Neural cell (in vitro differentiated cells): ENCODE results near the gene PINLYP. TPM values are rescaled to one million over a fixed set of nuclear protein-coding genes. Genes with fewer than 3 reads are reported as not detected.

Source experiments
- H2AFZ ChIP-seq: fragments of 200-600, 300-800 bp; sonication (generic), shearing (Covaris generic); 2 replicates; pipeline ENCODE4 v1.6.0; 2014; ENCODE audit warnings: low read depth, mild to moderate bottlenecking, antibody characterized with exemption, low read length, moderate library complexity
- H3F3A ChIP-seq: fragments of 200-600 bp; shearing (Covaris generic); 2 replicates; pipeline ENCODE4 v1.6.1; 2016; ENCODE audit warnings: mild to moderate bottlenecking, moderate library complexity, mixed read lengths, antibody characterized with exemption, low read length; ENCODE audit not compliant: insufficient read depth, poor library complexity, severe bottlenecking
- H3K27ac ChIP-seq: fragments of 200-600, 300-800 bp; sonication (generic), shearing (Covaris generic); 2 replicates; pipeline ENCODE4 v1.5.1; 2014; ENCODE audit warnings: mild to moderate bottlenecking, low read length, moderate library complexity
- H3K27me3 ChIP-seq: fragments of 300-800, 200-600 bp; sonication (generic), shearing (Covaris generic); 2 replicates; pipeline ENCODE4 v1.6.0; 2014; ENCODE audit warnings: mild to moderate bottlenecking, low read depth, low read length, moderate library complexity; ENCODE audit not compliant: insufficient read depth
- H3K36me3 ChIP-seq: fragments of 300-800, 200-600 bp; sonication (generic), shearing (Covaris generic); 2 replicates; pipeline ENCODE4 v1.5.1; 2014; ENCODE audit warnings: mild to moderate bottlenecking, antibody characterized with exemption, low read length, moderate library complexity; ENCODE audit not compliant: insufficient read depth
- H3K4me2 ChIP-seq: fragments of 300-800, 200-600 bp; sonication (generic), shearing (Covaris generic); 2 replicates; pipeline ENCODE4 v1.6.0; 2014; ENCODE audit warnings: mild to moderate bottlenecking, low read length
- H3K4me3 ChIP-seq: fragments of 300-800, 200-600 bp; sonication (generic), shearing (Covaris generic); 2 replicates; pipeline ENCODE4 v1.5.1; 2014; ENCODE audit warnings: mild to moderate bottlenecking, low read length, moderate library complexity
- H3K79me2 ChIP-seq: fragments of 200-600 bp; shearing (Covaris generic); replicated peaks from 2 replicates; pipeline ENCODE4 v1.6.0; 2014; ENCODE audit warnings: mild to moderate bottlenecking, low read length, moderate library complexity; ENCODE audit not compliant: insufficient read depth
- H3K9ac ChIP-seq: fragments of 300-800, 200-600 bp; sonication (generic), shearing (Covaris generic); 2 replicates; pipeline ENCODE4 v1.6.1; 2016; ENCODE audit warnings: mild to moderate bottlenecking, low read length, mixed read lengths
- H3K9me2 ChIP-seq: fragments of 200-600 bp; shearing (Covaris generic); 2 replicates; pipeline ENCODE4 v1.6.1; 2016; ENCODE audit warnings: mild to moderate bottlenecking, low read length, mixed read lengths; ENCODE audit not compliant: insufficient read depth
- H3K9me3 ChIP-seq: fragments of 200-600, 300-800 bp; sonication (generic), shearing (Covaris generic); 2 replicates; pipeline ENCODE4 v1.6.1; 2016; ENCODE audit warnings: mild to moderate bottlenecking, mixed run types, low read length, moderate library complexity, mixed read lengths
- H4K20me1 ChIP-seq: fragments of 200-600 bp; shearing (Covaris generic); 2 replicates; pipeline ENCODE4 v1.6.1; 2016; ENCODE audit warnings: mild to moderate bottlenecking, mixed run types; ENCODE audit not compliant: insufficient read depth
- EP300 ChIP-seq: fragments of 450-650 bp; conservative IDR thresholded peaks from 2 replicates; pipeline ENCODE4 v1.6.1; 2014; ENCODE audit warnings: antibody characterized with exemption, mild to moderate bottlenecking, moderate library complexity; ENCODE audit not compliant: poor library complexity, severe bottlenecking
- EZH2 ChIP-seq: fragments of 200-600, 300-800 bp; shearing (Covaris generic), sonication (generic); IDR thresholded peaks from 2 replicates; pipeline ENCODE4 v1.6.1; 2014; ENCODE audit warnings: antibody characterized with exemption, low read length, borderline replicate concordance, mild to moderate bottlenecking; ENCODE audit not compliant: insufficient read depth, poor library complexity, severe bottlenecking
- MXI1 ChIP-seq: fragments of 450-650 bp; conservative IDR thresholded peaks from 2 replicates; pipeline ENCODE4 v1.6.1; 2014; ENCODE audit warnings: antibody characterized with exemption, mild to moderate bottlenecking; ENCODE audit not compliant: poor library complexity, severe bottlenecking
- POLR2AphosphoS5 ChIP-seq: IDR thresholded peaks from 2 replicates; pipeline ENCODE4 v1.6.1; 2012
- RAD21 ChIP-seq: fragments of 450-650 bp; conservative IDR thresholded peaks from 2 replicates; pipeline ENCODE4 v1.6.1; 2014; ENCODE audit warnings: antibody characterized with exemption, mild to moderate bottlenecking, moderate library complexity
- REST ChIP-seq: IDR thresholded peaks from 2 replicates; pipeline ENCODE4 v1.6.1; 2012; ENCODE audit warnings: borderline replicate concordance
- SMC3 ChIP-seq: fragments of 450-650 bp; conservative IDR thresholded peaks from 2 replicates; pipeline ENCODE4 v1.6.1; 2014; ENCODE audit warnings: antibody characterized with exemption, mild to moderate bottlenecking, moderate library complexity; ENCODE audit not compliant: poor library complexity
- TAF1 ChIP-seq: IDR thresholded peaks from 2 replicates; pipeline ENCODE4 v1.6.1; 2012; ENCODE audit warnings: low read depth
- polyA plus RNA-seq: library from polyadenylated mRNA; depleted of rRNA; stranded (reverse); fragments of >200 nt; gene quantifications from 2 replicates; pipeline ENCODE4 v1.2.3, GENCODE V29; 2014
- TF ChIP-seq, protein P1 (sequence below): fragments of 450-650 bp; IDR thresholded peaks from 2 replicates; pipeline ENCODE4 v1.5.1; 2014; ENCODE audit warnings: antibody characterized with exemption, mild to moderate bottlenecking, moderate library complexity; ENCODE audit not compliant: poor library complexity, severe bottlenecking

Gene PINLYP
- polyA plus RNA-seq, 1 donor from 2014 or later, result 1.9 TPM

- no peak overlapping the region for H3K9ac ChIP-seq
- no peaks in the 10 kb centered on the region for H4K20me1 ChIP-seq
- H3K36me3 ChIP-seq, result no peaks in the 10 kb centered on the region
- H3K27ac ChIP-seq, result no peak overlapping the region
- no peak overlapping the region for H2AFZ ChIP-seq
- no peaks in the 10 kb centered on the region for H3F3A ChIP-seq
- H3K4me3 ChIP-seq, result no peak overlapping the region
- H3K9me3 ChIP-seq, result no peaks in the 10 kb centered on the region
- no peaks in the 10 kb centered on the region for H3K27me3 ChIP-seq
- no peaks in the 10 kb centered on the region for H3K9me2 ChIP-seq
- peaks cover 12% of the 10 kb centered on the region for H3K79me2 ChIP-seq
- H3K4me2 ChIP-seq, result no peak overlapping the region
- no peak for TF ChIP-seq RAD21
These were observed 5.9 kb upstream of the PINLYP start for GRCh38 chr19:43569657-43570056.

- Histone ChIP-seq H3K9me2 (no peaks in the 10 kb centered on the region), H3K4me2 (no peak overlapping the region), H3K9ac (no peak overlapping the region), H3K9me3 (no peaks in the 10 kb centered on the region), H4K20me1 (no peaks in the 10 kb centered on the region), H3K36me3 (no peaks in the 10 kb centered on the region), H3F3A (no peaks in the 10 kb centered on the region), H3K4me3 (no peak overlapping the region), H3K79me2 (peaks cover 18% of the 10 kb centered on the region), H2AFZ (no peak overlapping the region), H3K27ac (no peak overlapping the region), H3K27me3 (no peaks in the 10 kb centered on the region)
- TF ChIP-seq TAF1, result no peak
- no peak for TF ChIP-seq EZH2
- no peak for TF ChIP-seq RAD21
- TF ChIP-seq SMC3, result no peak
- TF ChIP-seq EP300, result no peak
- no peak for TF ChIP-seq MXI1
- no peak for TF ChIP-seq POLR2AphosphoS5
- TF ChIP-seq, protein P1, sequence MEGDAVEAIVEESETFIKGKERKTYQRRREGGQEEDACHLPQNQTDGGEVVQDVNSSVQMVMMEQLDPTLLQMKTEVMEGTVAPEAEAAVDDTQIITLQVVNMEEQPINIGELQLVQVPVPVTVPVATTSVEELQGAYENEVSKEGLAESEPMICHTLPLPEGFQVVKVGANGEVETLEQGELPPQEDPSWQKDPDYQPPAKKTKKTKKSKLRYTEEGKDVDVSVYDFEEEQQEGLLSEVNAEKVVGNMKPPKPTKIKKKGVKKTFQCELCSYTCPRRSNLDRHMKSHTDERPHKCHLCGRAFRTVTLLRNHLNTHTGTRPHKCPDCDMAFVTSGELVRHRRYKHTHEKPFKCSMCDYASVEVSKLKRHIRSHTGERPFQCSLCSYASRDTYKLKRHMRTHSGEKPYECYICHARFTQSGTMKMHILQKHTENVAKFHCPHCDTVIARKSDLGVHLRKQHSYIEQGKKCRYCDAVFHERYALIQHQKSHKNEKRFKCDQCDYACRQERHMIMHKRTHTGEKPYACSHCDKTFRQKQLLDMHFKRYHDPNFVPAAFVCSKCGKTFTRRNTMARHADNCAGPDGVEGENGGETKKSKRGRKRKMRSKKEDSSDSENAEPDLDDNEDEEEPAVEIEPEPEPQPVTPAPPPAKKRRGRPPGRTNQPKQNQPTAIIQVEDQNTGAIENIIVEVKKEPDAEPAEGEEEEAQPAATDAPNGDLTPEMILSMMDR, result no peak
- TF ChIP-seq REST, result no peak
These were observed 5.3 kb upstream of the PINLYP start for GRCh38 chr19:43570174-43570791.

- Histone ChIP-seq H3K4me3 (no peak overlapping the region), H4K20me1 (no peaks in the 10 kb centered on the region), H2AFZ (no peak overlapping the region), H3K9me3 (no peaks in the 10 kb centered on the region), H3K4me2 (no peak overlapping the region), H3K27me3 (no peaks in the 10 kb centered on the region), H3K27ac (no peak overlapping the region), H3F3A (no peaks in the 10 kb centered on the region), H3K9ac (no peak overlapping the region), H3K36me3 (no peaks in the 10 kb centered on the region), H3K9me2 (no peaks in the 10 kb centered on the region), H3K79me2 (peaks cover 18% of the 10 kb centered on the region)
- TF ChIP-seq TAF1 (no peak), EZH2 (no peak), EP300 (no peak), RAD21 (no peak), POLR2AphosphoS5 (no peak), MXI1 (no peak), REST (no peak), SMC3 (no peak)
- TF ChIP-seq, protein P1, result no peak
These were observed 3.4 kb upstream of the PINLYP start for GRCh38 chr19:43572171-43572588.
